HEK293T (cell line): Measurements from ENCODE around the gene HMCN2.

Source experiments
- BHLHE40 ChIP-seq: fragments of 450-650 bp; IDR thresholded peaks from 2 replicates; pipeline ENCODE4 v1.6.1; 2016; ENCODE audit warnings: mild to moderate bottlenecking, moderate library complexity, borderline replicate concordance
- CTBP1 ChIP-seq: fragments of 450-650 bp; IDR thresholded peaks from 2 replicates; pipeline ENCODE4 v1.6.1; 2016; ENCODE audit warnings: borderline replicate concordance
- ELF4 ChIP-seq: fragments of 450-650 bp; IDR thresholded peaks from 2 replicates; pipeline ENCODE4 v1.6.1; 2017; ENCODE audit warnings: antibody characterized with exemption
- FOXK2 ChIP-seq: fragments of 450-650 bp; IDR thresholded peaks from 2 replicates; pipeline ENCODE4 v1.6.1; 2016; ENCODE audit warnings: mild to moderate bottlenecking
- FOXM1 ChIP-seq: fragments of 450-650 bp; IDR thresholded peaks from 2 replicates; pipeline ENCODE4 v1.6.1; 2017; ENCODE audit warnings: mild to moderate bottlenecking, borderline replicate concordance
- LEF1 ChIP-seq: fragments of 450-650 bp; IDR thresholded peaks from 2 replicates; pipeline ENCODE4 v1.6.1; 2017; ENCODE audit warnings: mild to moderate bottlenecking, borderline replicate concordance
- NFRKB ChIP-seq: fragments of 450-650 bp; IDR thresholded peaks from 2 replicates; pipeline ENCODE4 v1.6.1; 2016; ENCODE audit warnings: mild to moderate bottlenecking, moderate library complexity
- PKNOX1 ChIP-seq: fragments of 450-650 bp; IDR thresholded peaks from 2 replicates; pipeline ENCODE4 v1.6.1; 2016
- SP1 ChIP-seq: fragments of 450-650 bp; IDR thresholded peaks from 2 replicates; pipeline ENCODE4 v1.6.1; 2017
- SUZ12 ChIP-seq: fragments of 450-650 bp; IDR thresholded peaks from 2 replicates; pipeline ENCODE4 v1.6.1; 2016; ENCODE audit warnings: mild to moderate bottlenecking
- TARDBP ChIP-seq: fragments of 450-650 bp; IDR thresholded peaks from 2 replicates; pipeline ENCODE4 v1.6.1; 2016

- TF ChIP-seq SP1 (no peak), FOXM1 (no peak), LEF1 (no peak), NFRKB (no peak), ELF4 (no peak), FOXK2 (no peak), TARDBP (no peak), BHLHE40 (no peak), PKNOX1 (no peak), CTBP1 (no peak), SUZ12 (no peak)
These were observed 115.4 kb downstream of the HMCN2 start for GRCh38 chr9:130380920-130381469.
